C4-2B (cell line): ENCODE measurements around the gene PRKD2.
"Not testable (repeated sequence)": the region's sequence is repeated elsewhere in the genome, so short reads cannot be mapped to it uniquely, and the experiment has no call there.

ENCODE experiments used
- H3K27ac ChIP-seq: fragments of 450-650 bp; 2 replicates; pipeline ENCODE4 v1.5.1; 2017
- CTCF ChIP-seq: fragments of 450-650 bp; conservative IDR thresholded peaks from 2 replicates; pipeline ENCODE4 v1.5.1; 2017; ENCODE audit warnings: mild to moderate bottlenecking
- ZFX ChIP-seq: fragments of 450-650 bp; IDR thresholded peaks from 2 replicates; pipeline ENCODE4 v1.6.1; 2017

PRKD2 gene

GRCh38 chr19:46634045-46634655 lies 82.8 kb downstream of the PRKD2 start:
- no peak overlapping the region for H3K27ac ChIP-seq
- TF ChIP-seq CTCF (no peak), ZFX (no peak)

- TF ChIP-seq ZFX = no peak
- TF ChIP-seq CTCF = no peak
Observed at GRCh38 chr19:46633130-46633529, 83.8 kb downstream of the PRKD2 start.

GRCh38 chr19:46631481-46631880 lies 85.4 kb downstream of the PRKD2 start:
- no peak overlapping the region for H3K27ac ChIP-seq
- TF ChIP-seq CTCF (no peak), ZFX (no peak)

More at GRCh38 chr19:46633130-46633529, 83.8 kb downstream of the PRKD2 start:
- H3K27ac ChIP-seq = no peak overlapping the region

GRCh38 chr19:46630586-46631205 lies 86.2 kb downstream of the PRKD2 start:
- H3K27ac ChIP-seq = no peak overlapping the region
- no peak for TF ChIP-seq ZFX
- no peak for TF ChIP-seq CTCF

GRCh38 chr19:46629546-46630025 lies 87.3 kb downstream of the PRKD2 start:
- H3K27ac ChIP-seq = no peak overlapping the region
- TF ChIP-seq CTCF = no peak

- not testable (repeated sequence) for H3K27ac ChIP-seq
Observed at GRCh38 chr19:46628970-46629369, 87.9 kb downstream of the PRKD2 start.

GRCh38 chr19:46626446-46626845 lies 90.5 kb downstream of the PRKD2 start:
- H3K27ac ChIP-seq = no peak overlapping the region
- TF ChIP-seq ZFX (no peak), CTCF (no peak)

- H3K27ac ChIP-seq = no peak overlapping the region
- TF ChIP-seq CTCF = no peak
- TF ChIP-seq ZFX = no peak
Observed at GRCh38 chr19:46625731-46626130, 91.2 kb downstream of the PRKD2 start.
